ENCODE results near the gene MAT1A.

DNA sequence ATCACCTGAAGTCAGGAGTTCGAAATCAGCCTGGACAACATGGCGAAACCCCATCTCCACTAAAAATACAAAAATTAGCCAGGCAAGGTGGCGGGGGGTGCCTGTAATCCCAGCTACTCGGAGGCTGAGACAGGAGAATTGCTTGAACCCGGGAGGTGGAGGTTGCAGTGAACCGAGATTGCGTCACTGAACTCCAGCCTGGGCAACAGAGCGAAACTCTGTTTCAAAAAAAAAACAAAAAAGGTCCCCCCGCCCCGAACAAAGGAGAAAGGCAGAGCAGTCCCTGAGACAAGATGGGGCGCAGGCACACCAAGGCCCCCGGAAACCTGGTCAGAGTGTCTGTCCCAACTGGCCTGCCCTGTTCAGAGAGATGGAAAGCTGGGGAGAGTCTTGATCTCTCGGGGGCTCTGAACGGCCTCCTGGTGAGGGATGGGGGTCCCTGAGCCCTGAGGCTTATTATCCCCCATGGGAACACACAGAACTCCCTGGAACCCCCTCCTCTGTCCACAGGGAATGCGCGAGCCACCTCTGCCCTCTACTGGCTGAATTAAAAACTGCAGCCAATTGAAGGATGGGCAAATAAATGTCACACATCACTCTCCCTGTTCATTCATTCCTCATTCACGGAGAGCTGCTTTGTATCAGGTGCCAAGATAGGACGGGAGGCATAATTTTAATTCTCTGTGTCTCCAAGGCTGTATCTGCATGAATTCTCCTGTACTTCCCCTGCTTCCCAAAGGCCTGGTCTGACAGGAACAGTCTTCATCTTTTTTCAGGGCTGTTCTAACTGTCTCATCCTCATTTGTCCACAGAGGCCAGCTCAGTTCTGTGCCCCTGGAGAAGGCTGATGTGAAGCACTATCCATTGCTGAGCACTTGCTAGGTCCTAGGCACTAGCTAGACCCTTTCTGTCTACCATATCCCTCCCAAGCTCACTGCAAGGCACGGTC, 28.9 kb downstream of the MAT1A start:
- TF ChIP-seq POLR2A (IDR thresholded peaks at IDR 0.05) = no peak
- TF ChIP-seq, protein P1, sequence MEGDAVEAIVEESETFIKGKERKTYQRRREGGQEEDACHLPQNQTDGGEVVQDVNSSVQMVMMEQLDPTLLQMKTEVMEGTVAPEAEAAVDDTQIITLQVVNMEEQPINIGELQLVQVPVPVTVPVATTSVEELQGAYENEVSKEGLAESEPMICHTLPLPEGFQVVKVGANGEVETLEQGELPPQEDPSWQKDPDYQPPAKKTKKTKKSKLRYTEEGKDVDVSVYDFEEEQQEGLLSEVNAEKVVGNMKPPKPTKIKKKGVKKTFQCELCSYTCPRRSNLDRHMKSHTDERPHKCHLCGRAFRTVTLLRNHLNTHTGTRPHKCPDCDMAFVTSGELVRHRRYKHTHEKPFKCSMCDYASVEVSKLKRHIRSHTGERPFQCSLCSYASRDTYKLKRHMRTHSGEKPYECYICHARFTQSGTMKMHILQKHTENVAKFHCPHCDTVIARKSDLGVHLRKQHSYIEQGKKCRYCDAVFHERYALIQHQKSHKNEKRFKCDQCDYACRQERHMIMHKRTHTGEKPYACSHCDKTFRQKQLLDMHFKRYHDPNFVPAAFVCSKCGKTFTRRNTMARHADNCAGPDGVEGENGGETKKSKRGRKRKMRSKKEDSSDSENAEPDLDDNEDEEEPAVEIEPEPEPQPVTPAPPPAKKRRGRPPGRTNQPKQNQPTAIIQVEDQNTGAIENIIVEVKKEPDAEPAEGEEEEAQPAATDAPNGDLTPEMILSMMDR (IDR thresholded peaks at IDR 0.05) = peak; percentile 74 to 84 (median 82)
